ENCODE measurements around the gene MDM2. TPM values are rescaled to one million over a fixed set of nuclear protein-coding genes. Genes with fewer than 3 reads are reported as not detected.

Gene MDM2
- total and polyA plus RNA-seq, 3 donors from 2014 or later: 28.8 to 56.1 (median 40.6) TPM

DNA sequence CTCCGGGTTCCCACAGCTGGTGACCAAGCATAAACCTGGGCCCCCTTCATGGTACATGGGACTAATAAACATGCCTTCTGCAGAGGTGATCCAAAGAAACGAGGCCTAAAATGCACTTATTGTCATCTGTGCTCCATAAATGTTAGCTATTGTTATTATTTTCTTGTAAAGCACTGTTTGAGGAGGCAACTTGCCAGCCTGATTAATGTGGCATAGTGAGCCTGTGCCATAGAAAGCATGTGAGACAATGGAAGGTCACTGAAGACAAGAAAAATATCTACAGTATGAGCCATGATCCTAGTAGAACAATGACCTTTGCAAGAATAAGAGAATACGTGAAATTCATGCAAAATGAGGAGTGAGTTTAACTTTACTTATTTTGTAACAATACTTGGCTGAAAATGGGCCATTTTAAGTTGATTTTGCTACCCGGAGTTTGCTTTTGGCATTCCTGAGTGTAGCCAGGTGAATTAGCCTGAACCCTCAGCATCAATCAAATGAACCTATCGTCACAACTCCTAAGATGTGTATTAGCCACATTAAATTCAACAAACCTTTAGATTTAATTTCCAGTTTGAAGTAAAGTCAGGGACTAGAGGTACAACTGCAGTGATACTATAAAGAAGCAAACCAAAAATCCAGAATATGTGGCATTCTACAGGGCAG is 72.8 kb downstream of the MDM2 start:
- Histone ChIP-seq H3K36me3 (ENCODE audit: low read depth, missing control alignments) (no peaks in the 10 kb centered on the region), H3K4me3 (no peak overlapping the region), H3K27me3 (no peaks in the 10 kb centered on the region), H3K9me3 (no peaks in the 10 kb centered on the region), H3K27ac (no peak overlapping the region), H3K4me1 (no peaks in the 10 kb centered on the region)
- TF ChIP-seq CTCF (IDR thresholded peaks at IDR 0.05): no peak
- no peak for TF ChIP-seq POLR2A (IDR thresholded peaks at IDR 0.05)
- 72 to 77% methylated on average over 5 of the region's 5 CpGs for WGBS, 2 donors
- intact Hi-C loops (cut with DNase I; ENCODE audit: low total_unique reads): no loop called here
- DNase-seq: no peak

GRCh38 chr12:68882251-68882964 is 74.4 kb downstream of the MDM2 start:
- Histone ChIP-seq H3K4me1 (no peaks in the 10 kb centered on the region), H3K27me3 (no peaks in the 10 kb centered on the region), H3K27ac (no peak overlapping the region), H3K36me3 (ENCODE audit: low read depth, missing control alignments) (no peaks in the 10 kb centered on the region), H3K4me3 (no peak overlapping the region), H3K9me3 (no peaks in the 10 kb centered on the region)
- WGBS, 2 donors: 92 to 98% methylated on average over 4 of the region's 4 CpGs
- intact Hi-C loops (cut with DNase I; ENCODE audit: low total_unique reads): no loop called here
- no peak for TF ChIP-seq CTCF (IDR thresholded peaks at IDR 0.05)
- no peak for TF ChIP-seq POLR2A (IDR thresholded peaks at IDR 0.05)
- DNase-seq: no peak

DNA sequence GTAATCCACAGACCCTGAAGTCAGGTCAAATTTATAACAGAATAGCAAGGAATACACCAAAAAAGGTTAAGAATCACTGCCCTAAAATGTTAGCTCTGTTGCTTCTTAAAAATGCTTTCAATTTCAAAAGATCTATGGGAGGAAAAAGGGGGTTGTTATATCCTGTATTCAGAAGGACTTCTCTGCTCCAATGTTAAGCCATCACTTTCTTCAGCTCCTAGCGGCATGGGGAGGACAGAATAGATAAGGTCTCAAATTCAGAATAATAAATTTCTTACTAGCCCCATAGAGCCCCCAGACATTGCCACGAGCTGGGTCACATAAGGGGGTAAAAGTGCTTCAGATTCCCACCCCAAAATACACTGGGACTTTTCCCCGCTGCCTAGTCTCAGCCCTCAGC is 75.2 kb downstream of the MDM2 start:
- no peak overlapping the region for H3K27ac ChIP-seq
- no peaks in the 10 kb centered on the region for H3K36me3 ChIP-seq (ENCODE audit: low read depth, missing control alignments)
- intact Hi-C loops (cut with DNase I; ENCODE audit: low total_unique reads): no loop called here
- WGBS, 2 donors: 89 to 91% methylated on average over 3 of the region's 3 CpGs
- H3K4me3 ChIP-seq: no peak overlapping the region
- DNase-seq: no peak
- no peaks in the 10 kb centered on the region for H3K27me3 ChIP-seq
- H3K4me1 ChIP-seq: no peaks in the 10 kb centered on the region
- no peaks in the 10 kb centered on the region for H3K9me3 ChIP-seq
- no peak for TF ChIP-seq POLR2A (IDR thresholded peaks at IDR 0.05)
- TF ChIP-seq CTCF (IDR thresholded peaks at IDR 0.05): no peak

DNA sequence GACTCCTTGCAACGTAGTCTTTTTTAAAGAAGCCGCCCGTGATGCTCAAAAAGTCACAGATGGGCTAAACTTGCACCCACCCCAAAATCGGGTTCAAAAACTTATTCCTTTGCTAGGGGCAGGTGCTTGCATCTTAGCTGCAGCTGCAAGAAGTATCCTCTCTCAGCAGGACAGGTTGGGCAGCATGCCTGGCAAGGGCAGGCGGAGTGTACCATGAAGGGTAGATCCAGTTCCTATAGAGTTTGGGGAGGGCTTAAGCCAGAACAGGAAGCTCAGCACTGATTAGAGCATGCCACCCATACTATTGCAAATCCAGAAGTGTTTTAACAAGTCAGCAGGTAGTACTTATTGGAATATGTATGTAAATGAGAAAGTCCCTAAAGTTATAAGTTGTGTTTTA is 76.3 kb downstream of the MDM2 start:
- H3K4me3 ChIP-seq: no peak overlapping the region
- intact Hi-C loops (cut with DNase I; ENCODE audit: low total_unique reads): no loop called here
- WGBS, 2 donors: 89 to 91% methylated on average over 5 of the region's 5 CpGs
- no peaks in the 10 kb centered on the region for H3K9me3 ChIP-seq
- no peaks in the 10 kb centered on the region for H3K4me1 ChIP-seq
- H3K27ac ChIP-seq: no peak overlapping the region
- TF ChIP-seq CTCF (IDR thresholded peaks at IDR 0.05): no peak
- no peak for TF ChIP-seq POLR2A (IDR thresholded peaks at IDR 0.05)
- no peak for DNase-seq
- no peaks in the 10 kb centered on the region for H3K27me3 ChIP-seq
- no peaks in the 10 kb centered on the region for H3K36me3 ChIP-seq (ENCODE audit: low read depth, missing control alignments)
